ENCODE results near the gene NEO1. TPM values are rescaled to one million over a fixed set of nuclear protein-coding genes. Genes with fewer than 3 reads are reported as not detected.
A peak's percentile ranks its signal among the peaks of the same experiment; 100 is the strongest.

Gene NEO1, protein sequence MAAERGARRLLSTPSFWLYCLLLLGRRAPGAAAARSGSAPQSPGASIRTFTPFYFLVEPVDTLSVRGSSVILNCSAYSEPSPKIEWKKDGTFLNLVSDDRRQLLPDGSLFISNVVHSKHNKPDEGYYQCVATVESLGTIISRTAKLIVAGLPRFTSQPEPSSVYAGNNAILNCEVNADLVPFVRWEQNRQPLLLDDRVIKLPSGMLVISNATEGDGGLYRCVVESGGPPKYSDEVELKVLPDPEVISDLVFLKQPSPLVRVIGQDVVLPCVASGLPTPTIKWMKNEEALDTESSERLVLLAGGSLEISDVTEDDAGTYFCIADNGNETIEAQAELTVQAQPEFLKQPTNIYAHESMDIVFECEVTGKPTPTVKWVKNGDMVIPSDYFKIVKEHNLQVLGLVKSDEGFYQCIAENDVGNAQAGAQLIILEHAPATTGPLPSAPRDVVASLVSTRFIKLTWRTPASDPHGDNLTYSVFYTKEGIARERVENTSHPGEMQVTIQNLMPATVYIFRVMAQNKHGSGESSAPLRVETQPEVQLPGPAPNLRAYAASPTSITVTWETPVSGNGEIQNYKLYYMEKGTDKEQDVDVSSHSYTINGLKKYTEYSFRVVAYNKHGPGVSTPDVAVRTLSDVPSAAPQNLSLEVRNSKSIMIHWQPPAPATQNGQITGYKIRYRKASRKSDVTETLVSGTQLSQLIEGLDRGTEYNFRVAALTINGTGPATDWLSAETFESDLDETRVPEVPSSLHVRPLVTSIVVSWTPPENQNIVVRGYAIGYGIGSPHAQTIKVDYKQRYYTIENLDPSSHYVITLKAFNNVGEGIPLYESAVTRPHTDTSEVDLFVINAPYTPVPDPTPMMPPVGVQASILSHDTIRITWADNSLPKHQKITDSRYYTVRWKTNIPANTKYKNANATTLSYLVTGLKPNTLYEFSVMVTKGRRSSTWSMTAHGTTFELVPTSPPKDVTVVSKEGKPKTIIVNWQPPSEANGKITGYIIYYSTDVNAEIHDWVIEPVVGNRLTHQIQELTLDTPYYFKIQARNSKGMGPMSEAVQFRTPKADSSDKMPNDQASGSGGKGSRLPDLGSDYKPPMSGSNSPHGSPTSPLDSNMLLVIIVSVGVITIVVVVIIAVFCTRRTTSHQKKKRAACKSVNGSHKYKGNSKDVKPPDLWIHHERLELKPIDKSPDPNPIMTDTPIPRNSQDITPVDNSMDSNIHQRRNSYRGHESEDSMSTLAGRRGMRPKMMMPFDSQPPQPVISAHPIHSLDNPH (N-terminal part only)
- total RNA-seq (2021) = 37.7 and 41.8 TPM in 2 replicates
- long read RNA-seq, partial matches to known transcripts = 8 of 19 reads
- long read RNA-seq, other reads (novel, unspliced or antisense) = 9 of 19 reads

DNA sequence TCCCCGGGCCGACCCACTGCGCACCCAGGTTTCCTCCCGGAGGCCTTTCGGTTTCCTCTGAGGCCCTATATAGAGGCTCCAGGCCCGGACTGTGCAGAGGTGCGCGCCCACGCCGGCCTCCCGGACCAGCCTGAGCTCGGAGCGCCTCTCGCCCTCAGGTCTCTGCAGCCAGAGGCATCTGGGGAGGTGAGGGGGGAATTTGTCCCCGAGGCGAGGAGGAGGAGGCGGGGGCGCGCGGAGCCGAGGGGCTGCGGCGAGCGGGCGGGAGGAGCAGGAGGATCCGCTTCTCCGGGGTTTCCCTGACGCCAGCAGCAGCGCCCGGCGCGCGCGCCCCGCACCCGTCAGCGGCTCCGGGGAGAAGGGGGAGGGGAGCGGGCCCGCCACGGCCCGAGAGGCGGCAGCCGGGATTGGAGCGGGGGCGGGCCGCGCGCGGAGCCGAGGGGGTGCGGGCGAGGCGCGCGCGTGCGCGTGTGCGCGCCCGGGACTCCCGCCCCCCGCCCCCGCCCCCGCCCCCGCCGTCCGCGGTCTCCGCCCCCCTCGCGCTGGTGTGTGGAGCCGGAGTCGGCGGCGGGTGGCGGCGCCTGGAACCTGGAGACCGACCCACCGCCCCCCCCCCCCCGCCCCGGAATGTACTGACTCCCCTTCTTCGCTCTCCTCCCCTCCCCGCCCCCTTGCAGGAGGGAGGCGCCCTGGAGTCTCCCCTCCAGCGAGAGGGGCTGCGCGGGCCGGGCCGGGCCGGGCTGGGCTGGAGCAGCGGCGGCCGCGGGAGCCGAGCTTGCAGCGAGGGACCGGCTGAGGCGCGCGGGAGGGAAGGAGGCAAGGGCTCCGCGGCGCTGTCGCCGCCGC is at the start of gene NEO1:
Gene NEO1, plus strand, starts transcription at position 657 of the 846 bp plus-strand sequence. CDS start 213 bp downstream, outside the sequence.
- peak within 1 kb of the TSS; percentile 93 to 96 for H3K4me3 Mint-ChIP-seq
- no peak within 1 kb of the TSS for H4K91ac ChIP-seq (ENCODE audit: insufficient read length, low read depth, low read length)
- no peak within 1 kb of the TSS for H2BK15ac ChIP-seq (ENCODE audit: low read depth, low read length)
- no peak within 1 kb of the TSS for H4K5ac ChIP-seq (ENCODE audit: insufficient read length, low read depth, low read length)
- H3K79me1 ChIP-seq (ENCODE audit: insufficient read depth, low read depth, low read length, poor library complexity, severe bottlenecking) = no peaks in the 10 kb centered on the region
- no peaks in the 10 kb centered on the region for H3K27me3 ChIP-seq (ENCODE audit: insufficient read depth, low read length)
- no peak within 1 kb of the TSS for H3K56ac ChIP-seq (ENCODE audit: insufficient read length, low read depth, low read length)
- TF ChIP-seq, protein P1, sequence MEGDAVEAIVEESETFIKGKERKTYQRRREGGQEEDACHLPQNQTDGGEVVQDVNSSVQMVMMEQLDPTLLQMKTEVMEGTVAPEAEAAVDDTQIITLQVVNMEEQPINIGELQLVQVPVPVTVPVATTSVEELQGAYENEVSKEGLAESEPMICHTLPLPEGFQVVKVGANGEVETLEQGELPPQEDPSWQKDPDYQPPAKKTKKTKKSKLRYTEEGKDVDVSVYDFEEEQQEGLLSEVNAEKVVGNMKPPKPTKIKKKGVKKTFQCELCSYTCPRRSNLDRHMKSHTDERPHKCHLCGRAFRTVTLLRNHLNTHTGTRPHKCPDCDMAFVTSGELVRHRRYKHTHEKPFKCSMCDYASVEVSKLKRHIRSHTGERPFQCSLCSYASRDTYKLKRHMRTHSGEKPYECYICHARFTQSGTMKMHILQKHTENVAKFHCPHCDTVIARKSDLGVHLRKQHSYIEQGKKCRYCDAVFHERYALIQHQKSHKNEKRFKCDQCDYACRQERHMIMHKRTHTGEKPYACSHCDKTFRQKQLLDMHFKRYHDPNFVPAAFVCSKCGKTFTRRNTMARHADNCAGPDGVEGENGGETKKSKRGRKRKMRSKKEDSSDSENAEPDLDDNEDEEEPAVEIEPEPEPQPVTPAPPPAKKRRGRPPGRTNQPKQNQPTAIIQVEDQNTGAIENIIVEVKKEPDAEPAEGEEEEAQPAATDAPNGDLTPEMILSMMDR (conservative IDR thresholded peaks at IDR 0.05) = no peak
- peak within 1 kb of the TSS; percentile 92 for H3K4me2 ChIP-seq (ENCODE audit: insufficient read depth, insufficient read length, low read length)
- H3K23ac ChIP-seq (ENCODE audit: insufficient read length, low read depth, low read length) = no peak within 1 kb of the TSS
- peak within 1 kb of the TSS; percentile 74 for H2AFZ ChIP-seq (ENCODE audit: low read length)
- WGBS (ENCODE audit: extremely low coverage, insufficient read length, low lambda C conversion rate) = no CpG with 5 or more reads among the region's 108 CpGs
- no peak within 1 kb of the TSS for H3K4ac ChIP-seq (ENCODE audit: low read depth, low read length)
- H2AK5ac ChIP-seq (ENCODE audit: insufficient read length, low read length) = no peak within 1 kb of the TSS
- no peak within 1 kb of the TSS for H2BK20ac ChIP-seq (ENCODE audit: low read depth, low read length, poor library complexity, severe bottlenecking)
- no peaks in the 10 kb centered on the region; the same call in 1 of the 2 replicates for H3K27me3 Mint-ChIP-seq (ENCODE audit: low read depth)
- peak within 1 kb of the TSS; percentile 92 for H3K14ac ChIP-seq (ENCODE audit: insufficient read depth, low read length)
- no peak within 1 kb of the TSS for H3K27ac ChIP-seq (ENCODE audit: insufficient read length, low read depth, low read length)
- peaks cover 3% of the 10 kb centered on the region; the same call in 1 of the 2 replicates for H3K79me2 ChIP-seq (ENCODE audit: insufficient read depth, low read length)
- peak within 1 kb of the TSS; percentile 50 to 89 (median 84); a peak in 5 of 7 replicates for H3K27ac Mint-ChIP-seq
- no peaks in the 10 kb centered on the region for H3K9me3 ChIP-seq (ENCODE audit: control insufficient read depth, low read depth, low read length)
- H3K9ac ChIP-seq (ENCODE audit: extremely low read depth, insufficient read length, low read length) = peak within 1 kb of the TSS; percentile 84
- H3K18ac ChIP-seq (ENCODE audit: insufficient read length, low read depth, low read length) = peak within 1 kb of the TSS; percentile 70
- H3K4me1 ChIP-seq (ENCODE audit: insufficient read depth, low read length) = no peaks in the 10 kb centered on the region
- DNase-seq = peak; percentile 89
- no peaks in the 10 kb centered on the region; a peak in 1 of 5 replicates for H3K9me3 Mint-ChIP-seq
- no peak within 1 kb of the TSS for H2BK12ac ChIP-seq (ENCODE audit: insufficient read length, low read depth, low read length)
- no peak within 1 kb of the TSS for H2BK120ac ChIP-seq (ENCODE audit: low read depth, low read length, poor library complexity, severe bottlenecking)
- H3T11ph ChIP-seq (ENCODE audit: low read length) = no peak within 1 kb of the TSS
- H4K8ac ChIP-seq (replicated peaks; ENCODE audit: insufficient read length, low read depth, low read length) = no peak within 1 kb of the TSS
- H2BK5ac ChIP-seq (ENCODE audit: insufficient read length, low read length) = no peak within 1 kb of the TSS
- peaks cover 20 to 24% of the 10 kb centered on the region in 2 experiments for H3K4me1 Mint-ChIP-seq
- no peaks in the 10 kb centered on the region for H4K20me1 ChIP-seq (ENCODE audit: control insufficient read depth, insufficient read depth, insufficient read length)
- peaks cover 7% of the 10 kb centered on the region for H3K23me2 ChIP-seq (ENCODE audit: insufficient read length, low read depth, low read length, poor library complexity, severe bottlenecking)
- H3K36me3 Mint-ChIP-seq (ENCODE audit: insufficient read depth in 1 of 3, low read depth in 3 of 3) = no peaks in the 10 kb centered on the region

Measured in H9 (cell line).